Liver (tissue), 9 donors: ENCODE results near the gene RPL27A. TPM values are rescaled to one million over a fixed set of nuclear protein-coding genes. Genes with fewer than 3 reads are reported as not detected.

ENCODE experiments used
- DNase-seq: peaks from one replicate; pipeline ENCODE4 v3.0.0-alpha.2; 2017; ENCODE audit warnings: low spot score
- H3K27ac ChIP-seq, 2 donors: one replicate each; pipeline ENCODE4 v1.7.0; 2013; ENCODE audit warnings: inconsistent platforms in 2 of 2, low read length in 2 of 2, control low read depth in 1 of 2, low read depth in 1 of 2, mild to moderate bottlenecking in 1 of 2
- H3K27me3 ChIP-seq, 4 donors: one replicate each; pipeline versions ENCODE4 v1.6.1 to v1.7.0; 2013; ENCODE audit warnings: low read length in 3 of 4, inconsistent platforms in 1 of 4, mild to moderate bottlenecking in 1 of 4, moderate library complexity in 1 of 4; ENCODE audit not compliant: control insufficient read depth in 4 of 4, insufficient read depth in 4 of 4
- H3K36me3 ChIP-seq, 4 donors: one replicate each; pipeline versions ENCODE4 v1.6.1 to v1.7.0; 2013; ENCODE audit warnings: low read length in 3 of 4, mild to moderate bottlenecking in 3 of 4, low read depth in 1 of 4, moderate library complexity in 1 of 4; ENCODE audit not compliant: control insufficient read depth in 4 of 4, insufficient read depth in 3 of 4
- H3K4me1 ChIP-seq, 4 donors: one replicate each; pipeline versions ENCODE4 v1.6.1 to v1.7.0; 2013; ENCODE audit warnings: low read length in 3 of 4, mild to moderate bottlenecking in 3 of 4, moderate library complexity in 1 of 4; ENCODE audit not compliant: control insufficient read depth in 4 of 4, insufficient read depth in 4 of 4
- H3K4me3 ChIP-seq, 3 donors: one replicate each; pipeline versions ENCODE4 v1.6.1 to v1.7.0; 2013; ENCODE audit warnings: low read length in 3 of 3, control low read depth in 1 of 3, low read depth in 1 of 3, mild to moderate bottlenecking in 1 of 3
- H3K9ac ChIP-seq, 2 donors: one replicate each; pipeline ENCODE4 v1.7.0; 2013; ENCODE audit warnings: low read length in 2 of 2, mild to moderate bottlenecking in 2 of 2, moderate library complexity in 2 of 2, control low read depth in 1 of 2, low read depth in 1 of 2
- H3K9me3 ChIP-seq, 4 donors: one replicate each; pipeline versions ENCODE4 v1.6.1 to v1.7.0; 2013; ENCODE audit warnings: low read length in 3 of 4; ENCODE audit not compliant: control insufficient read depth in 4 of 4
- EGR1 ChIP-seq, 2 donors: IDR thresholded peaks; 2 replicates each; pipeline ENCODE4 v1.6.1; 2016 to 2018; ENCODE audit warnings: antibody characterized with exemption in 2 of 2, low read depth in 2 of 2
- FOXA1 ChIP-seq: IDR thresholded peaks from 2 replicates; pipeline ENCODE4 v1.6.1; 2016; ENCODE audit warnings: antibody characterized with exemption
- FOXA2 ChIP-seq: IDR thresholded peaks from 2 replicates; pipeline ENCODE4 v1.6.1; 2016; ENCODE audit warnings: antibody characterized with exemption
- GABPA ChIP-seq, 2 donors: IDR thresholded peaks in 1 of 2; conservative IDR thresholded peaks in 1 of 2; 2 replicates each; pipeline ENCODE4 v1.6.1; 2016; ENCODE audit warnings: antibody characterized with exemption in 2 of 2, mild to moderate bottlenecking in 1 of 2, moderate library complexity in 1 of 2
- HNF4A ChIP-seq, 2 donors: conservative IDR thresholded peaks; 2 replicates each; pipeline ENCODE4 v1.6.1; 2016; ENCODE audit warnings: antibody characterized with exemption in 2 of 2, mild to moderate bottlenecking in 2 of 2
- HNF4G ChIP-seq: IDR thresholded peaks from 2 replicates; pipeline ENCODE4 v1.6.1; 2016; ENCODE audit warnings: antibody characterized with exemption
- JUND ChIP-seq, 2 donors: IDR thresholded peaks; 2 replicates each; pipeline ENCODE4 v1.6.1; 2016; ENCODE audit warnings: antibody characterized with exemption in 2 of 2
- NR2F2 ChIP-seq: IDR thresholded peaks from 2 replicates; pipeline ENCODE4 v1.6.1; 2016; ENCODE audit warnings: antibody characterized with exemption
- RAD21 ChIP-seq, 2 donors: IDR thresholded peaks; 2 replicates each; pipeline ENCODE4 v1.6.1; 2016; ENCODE audit warnings: antibody characterized with exemption in 2 of 2, mild to moderate bottlenecking in 2 of 2
- RXRA ChIP-seq, 2 donors: IDR thresholded peaks; 2 replicates each; pipeline ENCODE4 v1.6.1; 2017 to 2018; ENCODE audit warnings: antibody characterized with exemption in 2 of 2, mild to moderate bottlenecking in 1 of 2
- SP1 ChIP-seq: IDR thresholded peaks from 2 replicates; pipeline ENCODE4 v1.6.1; 2018; ENCODE audit warnings: antibody characterized with exemption, mild to moderate bottlenecking
- TAF1 ChIP-seq: conservative IDR thresholded peaks from 2 replicates; pipeline ENCODE4 v1.6.1; 2016; ENCODE audit warnings: antibody characterized with exemption, mild to moderate bottlenecking
- YY1 ChIP-seq: IDR thresholded peaks from 2 replicates; pipeline ENCODE4 v1.6.1; 2016; ENCODE audit warnings: antibody characterized with exemption, mild to moderate bottlenecking
- WGBS: extraction: QIAGEN DNeasy Blood & Tissue Kit; methylation state at CpG from one replicate; pipeline ENCODE4 v1.1.7; 2013; 5-methylcytosine and 5-hydroxymethylcytosine counted together
- polyA plus RNA-seq, 2 donors: library from polyadenylated mRNA; stranded (reverse) in 1 of 2; unstranded in 1 of 2; fragments of 200-250 nt in 1 of 2; fragments of >200 nt in 1 of 2; fragmentation: Nextera tagmentation in 1 of 2; extraction: Ambion mirVana in 1 of 2; gene quantifications; one replicate each; pipeline versions ENCODE4 v1.2.1 to v1.2.3, GENCODE V29; 2013 to 2015
- total RNA-seq, 2 donors: library from RNA; depleted of rRNA; stranded (reverse); fragments of >200 nt; gene quantifications; one replicate each; pipeline ENCODE4 v1.2.3, GENCODE V29; 2014
- TF ChIP-seq, protein P1 (sequence below): fragments of 150-350 bp; IDR thresholded peaks from 2 replicates; pipeline ENCODE4 v1.5.1; 2017; ENCODE audit warnings: improper control_type of control experiment, low read depth, low read length; ENCODE audit not compliant: missing input control
- TF ChIP-seq, protein P2 (sequence below): IDR thresholded peaks from 2 replicates; pipeline ENCODE4 v1.6.1; 2016; ENCODE audit warnings: antibody characterized with exemption
- TF ChIP-seq, protein P3 (sequence below): IDR thresholded peaks from 2 replicates; pipeline ENCODE4 v1.6.1; 2016; ENCODE audit warnings: antibody characterized with exemption
- TF ChIP-seq, protein P4 (sequence below): IDR thresholded peaks from 2 replicates; pipeline ENCODE4 v1.6.1; 2016; ENCODE audit warnings: antibody characterized with exemption, mild to moderate bottlenecking
- TF ChIP-seq, protein P5 (sequence below): IDR thresholded peaks from 2 replicates; pipeline ENCODE4 v1.6.1; 2016; ENCODE audit warnings: antibody characterized with exemption
- donor health status: healthy.
- donor health status: healthy.
- donor health status: healthy.
- donor health status: healthy.
- donor health status: healthy.

Gene RPL27A
- total and polyA plus RNA-seq, 4 donors, result 178 to 928 (median 570) TPM

DNA sequence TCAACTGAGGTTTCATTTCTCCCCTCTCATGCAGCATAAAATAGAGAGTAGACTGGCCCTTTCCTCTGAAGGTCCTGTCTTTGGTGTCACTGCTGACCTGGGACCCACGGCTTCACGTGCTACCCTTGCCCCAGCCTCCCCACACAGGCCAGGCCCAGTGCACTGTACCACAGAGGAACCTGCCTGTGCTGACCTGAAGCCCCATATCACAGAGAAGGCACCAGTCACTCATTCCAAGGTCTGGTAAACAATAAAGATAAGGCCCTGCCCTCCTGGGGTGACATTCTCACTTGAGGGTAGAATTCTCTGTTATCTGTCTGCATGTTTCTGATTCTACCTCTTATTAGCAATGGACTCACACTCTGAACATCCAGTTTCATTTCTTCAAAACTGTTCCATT is 51.3 kb downstream of the RPL27A start:
- Histone ChIP-seq H3K27me3 (no peaks in the 10 kb centered on the region), H3K4me3 (no peak overlapping the region), H3K36me3 (peaks cover 0 to 8% (median 2%) of the 10 kb centered on the region in 4 donors), H3K4me1 (peaks cover 11 to 31% (median 22%) of the 10 kb centered on the region in 4 donors), H3K27ac (peak overlapping the region; percentile 70 to 97), H3K9ac (no peak overlapping the region), H3K9me3 (no peaks in the 10 kb centered on the region)
- WGBS, result 46% methylated on average over 2 of the region's 2 CpGs
- no peak for TF ChIP-seq YY1
- no peak for TF ChIP-seq JUND (IDR thresholded peaks at IDR 0.05)
- no peak for TF ChIP-seq HNF4G
- TF ChIP-seq HNF4A (conservative IDR thresholded peaks at IDR 0.05), result peak in 1 of 2 donors; percentile 23
- TF ChIP-seq RXRA (IDR thresholded peaks at IDR 0.05), result peak in 1 of 2 donors; percentile 51
- no peak for DNase-seq

DNA sequence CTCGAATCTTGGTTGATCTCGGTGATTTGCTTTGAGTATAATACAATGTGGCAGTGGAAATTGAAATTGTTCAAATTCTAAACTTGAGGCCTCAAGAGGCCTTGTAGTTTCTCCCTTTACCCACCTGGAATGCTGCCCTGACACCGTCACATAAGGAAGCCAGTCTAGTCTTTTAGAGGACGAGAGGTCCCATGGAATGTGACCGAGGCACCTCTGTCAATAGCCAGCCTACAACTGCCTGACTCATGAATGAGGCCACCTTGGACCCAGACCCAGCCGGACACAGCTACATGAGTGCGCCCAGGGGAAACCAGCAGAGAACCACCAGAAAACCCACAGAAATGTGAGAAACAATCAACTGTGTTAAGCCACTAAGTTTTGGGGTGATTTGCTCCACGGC is 52.5 kb downstream of the RPL27A start:
- Histone ChIP-seq H3K27ac (no peak overlapping the region), H3K27me3 (no peaks in the 10 kb centered on the region), H3K36me3 (peaks cover 0 to 4% (median 2%) of the 10 kb centered on the region in 4 donors), H3K9ac (no peak overlapping the region), H3K9me3 (no peaks in the 10 kb centered on the region), H3K4me1 (peaks cover 11 to 31% (median 22%) of the 10 kb centered on the region in 4 donors), H3K4me3 (no peak overlapping the region)
- no peak for DNase-seq
- TF ChIP-seq, protein P1, sequence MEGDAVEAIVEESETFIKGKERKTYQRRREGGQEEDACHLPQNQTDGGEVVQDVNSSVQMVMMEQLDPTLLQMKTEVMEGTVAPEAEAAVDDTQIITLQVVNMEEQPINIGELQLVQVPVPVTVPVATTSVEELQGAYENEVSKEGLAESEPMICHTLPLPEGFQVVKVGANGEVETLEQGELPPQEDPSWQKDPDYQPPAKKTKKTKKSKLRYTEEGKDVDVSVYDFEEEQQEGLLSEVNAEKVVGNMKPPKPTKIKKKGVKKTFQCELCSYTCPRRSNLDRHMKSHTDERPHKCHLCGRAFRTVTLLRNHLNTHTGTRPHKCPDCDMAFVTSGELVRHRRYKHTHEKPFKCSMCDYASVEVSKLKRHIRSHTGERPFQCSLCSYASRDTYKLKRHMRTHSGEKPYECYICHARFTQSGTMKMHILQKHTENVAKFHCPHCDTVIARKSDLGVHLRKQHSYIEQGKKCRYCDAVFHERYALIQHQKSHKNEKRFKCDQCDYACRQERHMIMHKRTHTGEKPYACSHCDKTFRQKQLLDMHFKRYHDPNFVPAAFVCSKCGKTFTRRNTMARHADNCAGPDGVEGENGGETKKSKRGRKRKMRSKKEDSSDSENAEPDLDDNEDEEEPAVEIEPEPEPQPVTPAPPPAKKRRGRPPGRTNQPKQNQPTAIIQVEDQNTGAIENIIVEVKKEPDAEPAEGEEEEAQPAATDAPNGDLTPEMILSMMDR, result no peak
- no peak for TF ChIP-seq YY1
- no peak for TF ChIP-seq NR2F2
- TF ChIP-seq, protein P2, sequence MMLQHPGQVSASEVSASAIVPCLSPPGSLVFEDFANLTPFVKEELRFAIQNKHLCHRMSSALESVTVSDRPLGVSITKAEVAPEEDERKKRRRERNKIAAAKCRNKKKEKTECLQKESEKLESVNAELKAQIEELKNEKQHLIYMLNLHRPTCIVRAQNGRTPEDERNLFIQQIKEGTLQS, result no peak
- TF ChIP-seq, protein P3, sequence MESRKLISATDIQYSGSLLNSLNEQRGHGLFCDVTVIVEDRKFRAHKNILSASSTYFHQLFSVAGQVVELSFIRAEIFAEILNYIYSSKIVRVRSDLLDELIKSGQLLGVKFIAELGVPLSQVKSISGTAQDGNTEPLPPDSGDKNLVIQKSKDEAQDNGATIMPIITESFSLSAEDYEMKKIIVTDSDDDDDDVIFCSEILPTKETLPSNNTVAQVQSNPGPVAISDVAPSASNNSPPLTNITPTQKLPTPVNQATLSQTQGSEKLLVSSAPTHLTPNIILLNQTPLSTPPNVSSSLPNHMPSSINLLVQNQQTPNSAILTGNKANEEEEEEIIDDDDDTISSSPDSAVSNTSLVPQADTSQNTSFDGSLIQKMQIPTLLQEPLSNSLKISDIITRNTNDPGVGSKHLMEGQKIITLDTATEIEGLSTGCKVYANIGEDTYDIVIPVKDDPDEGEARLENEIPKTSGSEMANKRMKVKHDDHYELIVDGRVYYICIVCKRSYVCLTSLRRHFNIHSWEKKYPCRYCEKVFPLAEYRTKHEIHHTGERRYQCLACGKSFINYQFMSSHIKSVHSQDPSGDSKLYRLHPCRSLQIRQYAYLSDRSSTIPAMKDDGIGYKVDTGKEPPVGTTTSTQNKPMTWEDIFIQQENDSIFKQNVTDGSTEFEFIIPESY, result no peak
- TF ChIP-seq TAF1, result no peak
- TF ChIP-seq SP1, result no peak
- no peak for TF ChIP-seq RXRA (IDR thresholded peaks at IDR 0.05)
- TF ChIP-seq JUND (IDR thresholded peaks at IDR 0.05), result no peak
- no peak for TF ChIP-seq HNF4A (conservative IDR thresholded peaks at IDR 0.05)
- TF ChIP-seq EGR1 (IDR thresholded peaks at IDR 0.05; ENCODE audit: low read depth in 2 of 2), result no peak
- TF ChIP-seq, protein P4, sequence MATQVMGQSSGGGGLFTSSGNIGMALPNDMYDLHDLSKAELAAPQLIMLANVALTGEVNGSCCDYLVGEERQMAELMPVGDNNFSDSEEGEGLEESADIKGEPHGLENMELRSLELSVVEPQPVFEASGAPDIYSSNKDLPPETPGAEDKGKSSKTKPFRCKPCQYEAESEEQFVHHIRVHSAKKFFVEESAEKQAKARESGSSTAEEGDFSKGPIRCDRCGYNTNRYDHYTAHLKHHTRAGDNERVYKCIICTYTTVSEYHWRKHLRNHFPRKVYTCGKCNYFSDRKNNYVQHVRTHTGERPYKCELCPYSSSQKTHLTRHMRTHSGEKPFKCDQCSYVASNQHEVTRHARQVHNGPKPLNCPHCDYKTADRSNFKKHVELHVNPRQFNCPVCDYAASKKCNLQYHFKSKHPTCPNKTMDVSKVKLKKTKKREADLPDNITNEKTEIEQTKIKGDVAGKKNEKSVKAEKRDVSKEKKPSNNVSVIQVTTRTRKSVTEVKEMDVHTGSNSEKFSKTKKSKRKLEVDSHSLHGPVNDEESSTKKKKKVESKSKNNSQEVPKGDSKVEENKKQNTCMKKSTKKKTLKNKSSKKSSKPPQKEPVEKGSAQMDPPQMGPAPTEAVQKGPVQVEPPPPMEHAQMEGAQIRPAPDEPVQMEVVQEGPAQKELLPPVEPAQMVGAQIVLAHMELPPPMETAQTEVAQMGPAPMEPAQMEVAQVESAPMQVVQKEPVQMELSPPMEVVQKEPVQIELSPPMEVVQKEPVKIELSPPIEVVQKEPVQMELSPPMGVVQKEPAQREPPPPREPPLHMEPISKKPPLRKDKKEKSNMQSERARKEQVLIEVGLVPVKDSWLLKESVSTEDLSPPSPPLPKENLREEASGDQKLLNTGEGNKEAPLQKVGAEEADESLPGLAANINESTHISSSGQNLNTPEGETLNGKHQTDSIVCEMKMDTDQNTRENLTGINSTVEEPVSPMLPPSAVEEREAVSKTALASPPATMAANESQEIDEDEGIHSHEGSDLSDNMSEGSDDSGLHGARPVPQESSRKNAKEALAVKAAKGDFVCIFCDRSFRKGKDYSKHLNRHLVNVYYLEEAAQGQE, result no peak
- no peak for TF ChIP-seq HNF4G
- TF ChIP-seq, protein P5, sequence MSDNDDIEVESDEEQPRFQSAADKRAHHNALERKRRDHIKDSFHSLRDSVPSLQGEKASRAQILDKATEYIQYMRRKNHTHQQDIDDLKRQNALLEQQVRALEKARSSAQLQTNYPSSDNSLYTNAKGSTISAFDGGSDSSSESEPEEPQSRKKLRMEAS, result no peak
- TF ChIP-seq RAD21 (IDR thresholded peaks at IDR 0.05), result no peak
- TF ChIP-seq FOXA1, result no peak
- TF ChIP-seq FOXA2, result no peak
- no peak for TF ChIP-seq GABPA (IDR thresholded peaks at IDR 0.05 in 1 of 2, conservative IDR thresholded peaks at IDR 0.05 in 1 of 2)
- WGBS, result 91% methylated on average over 8 of the region's 8 CpGs
